Activated effector memory CD4-positive, alpha-beta T cell treated with Interleukin-2 at 50 U/mL for 16 hours (primary cell): ENCODE measurements around the gene UPP2.

Source experiments
- DNase-seq: peaks from one replicate; pipeline ENCODE4 v3.0.0-alpha.2; 2020

The UPP2 gene

GRCh38 chr2:158113741-158114295 lies 12.1 kb downstream of the UPP2 start:
- DNase-seq = no peak

DNA sequence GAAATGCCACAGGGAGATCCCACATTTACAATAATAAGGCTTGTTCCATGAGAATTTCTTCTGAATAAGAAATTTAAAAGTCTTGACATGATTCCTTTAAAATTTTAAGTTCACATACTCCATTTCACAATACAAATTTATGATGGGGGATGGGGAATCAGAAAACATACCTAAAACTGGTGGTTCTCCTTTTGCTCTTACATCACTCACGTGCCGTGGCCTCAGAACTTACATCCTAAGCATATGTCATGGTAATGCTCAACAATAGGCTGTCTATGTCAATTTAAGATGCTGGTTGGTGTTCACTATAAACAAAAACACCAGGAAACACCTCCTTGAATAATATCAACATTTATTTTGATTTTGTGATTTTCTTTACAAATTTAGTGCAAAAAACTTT lies 12.8 kb downstream of the UPP2 start:
- DNase-seq = no peak

GRCh38 chr2:158115202-158115767 lies 13.6 kb downstream of the UPP2 start:
- DNase-seq = no peak

DNA sequence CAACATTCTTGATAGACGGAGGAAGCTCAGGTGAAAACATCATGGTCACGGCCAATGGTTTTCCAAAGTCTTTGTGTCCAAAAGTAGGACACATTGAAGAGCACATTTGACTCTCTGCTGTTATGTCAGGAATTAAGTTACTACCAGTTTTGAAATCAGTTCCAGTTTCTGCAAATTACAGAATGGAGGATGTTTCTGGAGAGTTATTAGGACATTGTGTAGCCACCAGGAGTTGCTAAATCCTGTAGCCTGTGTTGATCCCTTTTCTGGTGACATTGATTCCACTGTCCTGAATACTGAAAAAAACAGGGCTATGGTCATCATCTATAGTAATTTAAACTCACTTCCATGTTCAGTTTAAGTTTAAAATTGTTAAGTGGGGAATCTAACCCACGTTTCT lies 15.3 kb downstream of the UPP2 start:
- DNase-seq = no peak

GRCh38 chr2:158120102-158120501 lies 18.4 kb downstream of the UPP2 start:
- no peak for DNase-seq

- no peak for DNase-seq
Measured at GRCh38 chr2:158120664-158121641, 19.3 kb downstream of the UPP2 start.

DNA sequence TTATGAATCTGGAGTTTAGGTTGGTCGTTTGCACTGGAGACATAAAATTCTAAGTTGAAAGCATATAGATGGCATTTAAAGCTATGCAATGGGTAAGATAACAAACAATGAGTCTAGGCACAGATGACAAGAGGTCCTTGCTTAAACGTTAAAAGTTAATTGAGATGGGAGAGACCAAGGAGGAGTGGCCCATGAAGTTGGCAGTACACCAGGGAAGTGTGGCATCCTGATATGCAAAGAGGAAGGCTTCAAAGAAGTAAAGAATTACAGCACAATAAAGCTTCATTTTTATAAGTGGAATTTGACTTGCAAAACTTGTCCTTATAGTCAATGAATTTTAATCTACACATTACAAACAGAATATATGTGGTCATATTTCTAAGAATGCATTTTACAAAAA lies 23.2 kb downstream of the UPP2 start:
- DNase-seq = no peak

GRCh38 chr2:158125756-158126498 lies 24.3 kb downstream of the UPP2 start:
- no peak for DNase-seq

GRCh38 chr2:158127380-158127804 lies 25.7 kb downstream of the UPP2 start:
- no peak for DNase-seq

GRCh38 chr2:158128168-158128973 lies 26.7 kb downstream of the UPP2 start:
- DNase-seq = no peak

DNA sequence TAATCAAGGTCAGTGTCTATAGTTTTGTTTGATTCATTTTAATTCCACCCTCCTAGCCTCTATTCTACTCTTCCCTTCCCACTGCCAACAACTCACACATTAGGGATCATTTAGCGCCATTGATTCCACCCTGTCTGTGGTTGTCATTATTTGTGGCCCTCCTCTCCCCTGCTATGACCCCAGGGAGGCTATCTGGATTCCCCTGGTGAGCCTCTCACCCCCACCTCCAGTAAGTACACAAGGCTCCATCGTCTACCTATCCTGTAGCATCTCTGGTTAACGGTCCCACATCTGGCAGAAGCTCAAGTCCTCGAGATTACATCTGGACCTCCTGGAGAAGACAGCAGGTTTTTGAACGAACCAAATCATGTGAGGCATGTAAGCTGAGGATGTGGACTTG lies 27.4 kb downstream of the UPP2 start:
- DNase-seq = no peak

- no peak for DNase-seq
Measured at GRCh38 chr2:158130832-158131473, 29.3 kb downstream of the UPP2 start.

DNA sequence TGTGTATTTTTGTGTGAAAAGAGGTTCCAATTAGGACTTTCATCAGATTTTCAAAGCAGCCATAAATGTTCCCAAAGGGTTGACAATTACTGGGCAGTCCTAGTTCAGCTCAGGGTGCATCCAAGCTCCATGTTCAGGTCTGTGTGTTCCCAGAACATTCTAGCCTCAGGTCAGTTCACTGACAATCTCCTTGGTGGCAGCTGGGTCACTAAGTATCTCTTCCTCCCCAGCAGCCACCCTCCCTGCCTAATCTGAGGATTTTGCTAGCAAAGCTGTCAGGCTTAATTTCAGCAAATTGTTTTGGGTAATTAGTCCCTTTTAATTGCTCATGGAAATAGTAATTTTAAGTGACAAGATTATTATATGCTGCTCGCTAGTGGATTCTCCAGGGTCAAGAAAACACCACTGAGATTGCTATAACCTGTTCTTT lies 29.8 kb downstream of the UPP2 start:
- no peak for DNase-seq

DNA sequence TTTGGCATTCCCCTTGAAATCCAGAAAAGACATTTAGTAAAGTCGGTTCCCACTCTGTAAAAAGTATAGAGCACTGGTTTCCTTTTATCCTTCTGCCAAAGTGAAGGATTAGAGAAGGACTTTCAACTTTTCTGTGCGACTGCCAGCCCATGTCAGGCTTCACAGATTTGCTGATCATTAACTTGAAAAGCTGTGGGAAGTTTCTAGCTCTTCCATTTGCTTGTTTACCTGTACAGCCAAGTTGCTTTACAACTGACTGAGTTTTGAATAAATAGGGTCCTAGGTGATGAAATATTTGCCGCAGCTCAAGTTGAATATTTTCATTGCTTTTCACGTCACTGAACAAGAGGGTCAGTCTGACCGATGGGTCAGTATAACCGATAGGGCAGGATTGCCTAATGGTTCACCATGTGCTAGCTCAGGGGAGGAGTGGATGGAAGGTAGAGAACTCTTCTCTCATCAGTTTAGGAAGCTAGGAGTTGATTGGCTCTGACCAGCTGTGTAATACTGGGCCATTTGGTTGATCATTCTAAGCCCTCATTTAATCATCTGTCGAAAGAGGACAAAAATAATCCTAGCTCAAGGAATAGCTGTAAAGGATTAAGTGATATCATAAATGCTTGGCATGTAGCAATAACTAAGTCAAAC lies 30.4 kb downstream of the UPP2 start:
- no peak for DNase-seq

DNA sequence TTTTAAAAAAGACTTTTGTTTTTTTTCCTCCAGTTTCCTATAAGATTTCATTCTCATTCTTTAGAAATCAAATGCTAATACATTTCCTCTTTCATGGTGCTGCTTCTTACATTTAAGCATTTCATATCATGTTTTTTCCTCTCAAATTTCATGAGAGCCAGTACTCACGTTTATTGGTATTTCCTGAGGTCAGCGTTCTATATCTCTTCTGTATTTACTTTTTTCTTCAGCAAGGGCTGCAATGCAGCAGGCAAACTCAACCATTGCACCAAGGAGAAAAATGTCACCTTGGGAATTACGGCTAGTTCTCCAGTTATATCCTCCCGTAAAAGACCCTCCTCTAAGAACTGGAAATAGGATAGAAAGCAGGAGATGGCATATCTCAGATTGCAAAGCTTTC lies 32.4 kb downstream of the UPP2 start:
- no peak for DNase-seq

DNA sequence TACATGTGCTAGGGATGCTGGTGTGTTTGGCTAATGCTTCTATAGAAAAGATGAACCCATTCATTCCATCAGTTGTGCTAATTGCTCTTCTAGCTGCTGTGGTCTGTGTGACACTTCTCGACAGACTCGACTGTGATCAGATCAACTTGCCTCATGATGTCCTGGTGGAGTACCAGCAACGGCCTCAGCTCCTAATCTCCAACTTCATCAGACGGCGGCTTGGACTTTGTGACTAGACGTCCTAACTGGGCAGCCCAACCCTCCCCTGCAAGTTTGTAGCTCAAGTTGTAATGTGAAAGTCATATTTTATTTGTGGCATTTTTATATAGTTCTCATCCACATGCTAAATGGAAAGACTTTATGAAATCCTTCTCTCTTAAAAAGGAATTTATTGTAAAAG lies 33.0 kb downstream of the UPP2 start:
- DNase-seq = no peak

DNA sequence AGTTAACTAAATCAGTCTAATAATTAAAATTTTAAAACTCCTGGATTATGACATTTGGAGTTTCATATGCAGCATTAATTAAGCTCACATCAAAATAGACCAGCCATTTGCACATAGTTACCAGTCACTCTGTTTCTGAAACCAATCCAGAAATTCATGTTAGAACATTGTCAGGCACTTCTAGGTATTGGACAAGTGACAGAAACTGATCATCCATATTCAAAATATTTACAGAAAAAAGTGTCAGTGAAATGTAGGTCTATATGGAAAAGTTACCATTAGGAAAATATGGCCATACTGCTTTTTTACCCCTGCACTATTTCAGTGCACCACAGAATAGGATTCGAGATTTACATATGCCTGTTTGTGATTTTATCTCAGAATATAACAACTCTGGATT lies 33.4 kb downstream of the UPP2 start:
- no peak for DNase-seq

GRCh38 chr2:158138255-158138654 lies 36.6 kb downstream of the UPP2 start:
- DNase-seq = no peak

GRCh38 chr2:158140201-158140600 lies 38.5 kb downstream of the UPP2 start:
- no peak for DNase-seq

GRCh38 chr2:158142165-158142564 lies 40.5 kb downstream of the UPP2 start:
- no peak for DNase-seq

DNA sequence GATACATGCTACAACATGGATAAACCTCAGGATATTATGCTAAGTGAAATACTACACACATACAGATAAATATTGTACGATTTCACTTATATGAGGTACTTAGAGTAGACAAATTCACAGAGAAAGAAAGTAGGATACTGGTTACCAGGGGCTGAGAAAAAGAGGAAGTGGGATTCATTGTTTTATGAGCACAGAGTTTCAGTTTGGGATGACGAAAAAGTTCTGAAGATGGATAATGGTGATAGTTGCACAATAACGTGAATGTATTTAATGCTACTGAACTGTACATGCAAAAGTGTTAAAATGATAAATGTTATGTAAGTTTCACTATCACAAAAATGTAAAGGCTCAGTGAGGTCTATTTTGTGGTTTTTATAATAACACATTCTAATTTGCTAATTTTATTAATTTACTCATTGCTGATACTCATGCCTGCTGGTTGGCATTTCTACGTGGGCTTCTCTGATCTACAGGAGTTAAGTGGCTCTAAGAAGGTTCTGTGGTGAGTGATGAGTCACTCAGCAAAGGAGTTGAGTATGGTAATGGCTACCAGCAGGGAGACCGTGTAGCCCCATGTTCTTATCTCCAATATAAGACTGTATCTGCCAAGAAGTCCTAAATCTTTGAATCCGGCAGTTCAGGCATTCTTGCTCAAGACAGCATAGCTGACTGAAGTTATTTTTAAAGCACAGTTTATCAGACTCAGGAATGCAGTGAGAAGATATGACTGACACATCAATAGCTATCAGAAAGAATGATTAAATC lies 41.1 kb downstream of the UPP2 start:
- no peak for DNase-seq
